ENCODE data around the gene ST7.
A peak's percentile ranks its signal among the peaks of the same experiment; 100 is the strongest.
"Not testable (repeated sequence)": the region's sequence is repeated elsewhere in the genome, so short reads cannot be mapped to it uniquely, and the experiment has no call there.

The ST7 gene

GRCh38 chr7:117010375-117011133, 57.3 kb downstream of the ST7 start:
- DNase-seq: no peak

- DNase-seq: no peak
Observed at GRCh38 chr7:117011419-117012260, 58.3 kb downstream of the ST7 start.

DNA sequence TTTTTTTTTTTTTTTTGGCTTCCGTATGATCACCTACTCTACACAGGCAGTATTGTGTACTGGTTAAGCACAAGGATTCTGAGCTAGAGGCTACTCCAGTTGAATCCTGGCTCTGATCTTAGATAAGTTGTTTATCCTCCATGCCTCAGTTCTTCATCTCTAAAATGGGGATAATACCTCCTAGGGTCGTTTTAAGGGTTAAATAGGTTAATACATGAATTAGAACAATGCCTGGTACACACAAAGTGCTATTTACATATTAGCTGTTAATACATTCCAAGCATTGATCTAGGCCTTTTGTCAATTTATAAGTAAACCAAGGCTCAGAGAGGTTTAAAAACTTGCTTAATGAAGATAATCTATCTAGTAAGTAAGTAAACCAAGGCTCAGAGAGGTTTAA, 59.0 kb downstream of the ST7 start:
- no peak for DNase-seq

- DNase-seq: peak; percentile 64
Observed at GRCh38 chr7:117012696-117013095, 59.4 kb downstream of the ST7 start.

DNA sequence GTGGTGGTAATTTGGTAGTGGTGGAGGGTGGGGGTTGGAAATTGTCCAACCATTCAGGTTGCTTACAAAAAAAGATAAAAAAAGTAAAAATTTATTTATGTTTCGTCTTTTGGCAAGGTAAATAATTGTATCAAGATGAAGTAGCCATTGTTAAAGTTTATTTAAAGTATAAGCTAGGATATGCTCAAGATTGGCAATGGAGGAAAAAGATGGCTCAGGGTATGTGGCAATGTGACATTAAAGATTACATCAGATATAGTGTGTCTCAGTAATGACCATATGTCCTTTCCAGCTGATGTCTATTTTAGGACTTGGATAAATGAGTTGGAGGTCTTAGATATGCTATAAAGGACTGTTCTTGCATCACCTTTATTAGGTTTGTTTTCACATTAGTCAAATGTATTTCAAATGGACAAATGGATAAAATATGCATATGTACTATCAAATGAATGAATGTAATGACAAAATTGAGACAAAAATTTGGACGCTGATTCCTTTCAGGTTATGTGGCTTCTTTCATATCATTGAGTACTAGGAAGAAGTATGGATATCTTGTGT, 60.9 kb downstream of the ST7 start:
- no peak for DNase-seq

DNA sequence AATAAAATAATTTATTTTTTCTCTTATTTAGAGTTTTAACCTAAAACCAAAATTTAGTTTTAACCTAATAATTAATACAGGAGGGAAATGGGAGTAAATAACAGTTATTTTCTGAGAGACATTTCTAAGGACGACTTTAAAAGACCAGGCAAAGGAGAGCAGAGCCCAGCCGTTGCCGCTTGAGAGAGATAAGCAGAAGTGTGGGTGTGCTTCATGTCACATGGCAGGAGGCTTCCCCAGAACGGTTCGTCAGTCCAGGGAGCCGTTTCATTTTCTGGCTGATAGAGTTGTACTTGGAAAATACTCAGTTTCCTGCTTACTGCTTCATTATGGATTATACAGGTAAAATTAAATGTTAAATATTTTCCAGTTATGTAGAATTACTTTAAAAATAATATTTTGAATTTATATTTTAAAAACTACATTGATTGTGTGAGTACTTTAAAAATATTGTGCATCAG, 61.4 kb downstream of the ST7 start:
- no peak for DNase-seq

DNA sequence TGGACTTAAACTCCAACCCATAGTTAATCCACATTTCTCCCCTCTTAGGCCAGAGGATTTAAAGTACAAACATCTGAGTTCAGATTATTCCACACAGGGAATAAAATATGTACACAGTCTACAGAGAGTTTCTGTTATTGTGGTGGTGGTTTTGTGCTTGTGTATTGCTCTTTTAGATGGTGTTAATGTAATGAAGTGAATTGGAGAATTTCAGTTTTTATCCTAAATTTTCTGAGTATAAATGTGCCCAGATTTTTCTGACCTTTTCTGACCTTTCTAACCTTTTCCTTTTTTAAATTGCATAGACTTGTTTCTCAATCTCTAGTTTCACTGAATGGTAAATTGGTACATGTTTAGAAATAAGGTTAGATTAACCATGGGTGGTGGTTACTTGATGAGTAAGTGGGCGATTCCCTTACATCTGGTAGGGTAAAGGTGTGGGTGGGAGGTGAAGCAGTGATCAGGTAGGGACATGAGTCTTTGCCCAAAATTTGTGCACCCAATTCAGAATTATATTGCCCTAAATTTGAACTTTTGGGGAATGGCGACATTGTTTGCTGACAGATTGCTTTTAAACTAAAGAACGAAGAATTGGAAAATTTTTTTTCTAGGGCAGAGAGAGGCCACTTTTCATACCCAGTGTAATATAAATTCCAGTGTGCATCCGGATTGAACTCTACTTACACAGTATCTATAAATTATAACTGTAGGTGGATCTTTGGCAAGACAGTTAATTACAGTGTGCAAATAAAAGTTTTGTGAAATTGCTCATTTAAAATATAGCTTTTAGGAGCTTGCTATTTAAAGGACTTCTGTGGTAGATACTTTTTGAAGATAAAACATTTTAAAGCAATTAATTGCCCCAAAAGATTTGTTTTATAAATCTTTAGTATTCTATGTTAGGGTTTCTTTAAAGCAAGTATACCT, 62.2 kb downstream of the ST7 start:
- no peak for DNase-seq

GRCh38 chr7:117017017-117017451, 63.7 kb downstream of the ST7 start:
- DNase-seq: no peak

DNA sequence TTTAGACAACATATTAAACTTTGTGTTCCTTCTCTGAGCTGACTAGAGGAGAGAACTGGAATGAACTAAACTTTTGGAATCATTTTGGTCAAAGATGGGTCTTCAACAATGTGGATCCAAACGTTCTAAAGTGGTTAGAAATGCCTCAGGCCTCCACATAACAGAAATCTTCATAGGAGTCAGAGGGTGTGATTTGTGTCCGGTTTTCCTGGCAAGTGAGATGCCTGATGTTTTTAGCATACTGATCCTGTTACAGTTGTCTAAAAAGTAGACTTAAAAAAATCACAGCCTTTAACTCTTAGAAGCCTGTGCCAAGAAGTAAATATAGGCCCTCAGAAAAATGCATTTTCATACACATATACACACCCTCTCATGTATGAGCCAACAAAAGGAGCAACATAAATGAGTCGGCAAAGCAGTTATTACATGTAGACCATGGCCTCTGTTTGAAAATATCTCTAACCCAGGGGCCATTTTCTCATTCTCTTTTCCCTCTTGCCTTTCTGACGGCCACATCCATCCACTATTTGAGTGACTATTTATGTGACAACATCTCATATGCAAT, 64.5 kb downstream of the ST7 start:
- no peak for DNase-seq

- no peak for DNase-seq
Observed at GRCh38 chr7:117018713-117019112, 65.4 kb downstream of the ST7 start.

DNA sequence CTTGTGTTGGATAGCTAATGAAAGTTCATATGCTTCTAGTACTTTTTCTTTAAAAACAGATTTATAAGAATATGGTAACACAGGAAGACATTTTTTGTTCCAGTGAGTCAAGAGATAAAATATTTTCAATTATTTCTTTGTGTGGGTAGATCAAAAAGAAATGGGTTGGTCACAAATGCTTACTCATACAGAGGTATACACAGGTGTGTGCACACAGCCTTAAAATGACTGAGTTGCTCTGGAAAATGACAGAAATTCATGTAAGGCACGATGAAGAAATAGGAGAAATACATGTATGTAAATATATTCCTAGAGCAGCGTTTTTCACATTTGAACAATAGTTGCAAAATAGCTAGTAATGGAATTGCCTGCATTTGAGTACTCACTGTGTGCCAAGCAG, 66.0 kb downstream of the ST7 start:
- DNase-seq: peak; percentile 50

- peak; percentile 98 for DNase-seq
Observed at GRCh38 chr7:117019786-117020590, 66.7 kb downstream of the ST7 start.

DNA sequence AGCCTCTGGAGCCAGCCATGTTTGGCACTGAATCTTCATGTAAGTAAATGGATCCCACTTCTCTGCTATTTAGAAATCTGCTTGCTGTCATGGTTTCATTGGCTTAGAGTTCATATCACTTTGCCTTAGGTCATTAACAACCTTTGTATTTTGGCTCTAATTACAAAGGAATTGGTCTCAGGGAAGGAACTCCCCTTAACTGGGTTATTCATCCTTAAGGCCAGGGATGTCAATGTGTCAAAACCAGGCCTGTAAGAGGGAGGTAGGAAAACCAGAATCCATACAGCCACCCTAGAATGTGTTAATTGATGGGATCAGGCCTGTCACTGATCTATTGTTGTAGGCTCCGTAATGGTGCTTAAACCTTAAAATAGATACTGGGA, 67.3 kb downstream of the ST7 start:
- DNase-seq: peak; percentile 69

GRCh38 chr7:117021366-117021765, 68.1 kb downstream of the ST7 start:
- no peak for DNase-seq

- no peak for DNase-seq
Observed at GRCh38 chr7:117021986-117022385, 68.7 kb downstream of the ST7 start.

GRCh38 chr7:117023325-117023854, 70.1 kb downstream of the ST7 start:
- no peak for DNase-seq

DNA sequence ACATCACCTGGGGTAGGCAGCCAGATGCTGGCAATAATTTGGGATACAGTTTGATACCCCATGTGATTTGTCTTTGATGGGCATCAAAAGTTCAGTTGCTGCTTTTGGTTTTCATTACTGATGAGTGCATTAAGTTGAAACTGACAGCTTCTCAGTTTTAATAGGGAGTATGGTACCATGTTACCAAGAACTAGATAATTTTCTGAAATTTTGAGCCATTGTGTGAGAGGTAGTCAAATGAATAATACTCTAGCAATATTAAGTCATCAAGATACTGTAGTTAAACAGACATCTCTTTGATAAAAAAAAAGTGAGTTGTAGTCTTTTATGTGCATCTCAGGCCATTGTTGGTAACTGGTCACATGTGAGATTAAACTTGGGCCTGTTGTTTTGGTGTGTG, 71.5 kb downstream of the ST7 start:
- DNase-seq: no peak

- DNase-seq: no peak
Observed at GRCh38 chr7:117025891-117026290, 72.6 kb downstream of the ST7 start.

GRCh38 chr7:117030346-117030745, 77.0 kb downstream of the ST7 start:
- DNase-seq: not testable (repeated sequence)

DNA sequence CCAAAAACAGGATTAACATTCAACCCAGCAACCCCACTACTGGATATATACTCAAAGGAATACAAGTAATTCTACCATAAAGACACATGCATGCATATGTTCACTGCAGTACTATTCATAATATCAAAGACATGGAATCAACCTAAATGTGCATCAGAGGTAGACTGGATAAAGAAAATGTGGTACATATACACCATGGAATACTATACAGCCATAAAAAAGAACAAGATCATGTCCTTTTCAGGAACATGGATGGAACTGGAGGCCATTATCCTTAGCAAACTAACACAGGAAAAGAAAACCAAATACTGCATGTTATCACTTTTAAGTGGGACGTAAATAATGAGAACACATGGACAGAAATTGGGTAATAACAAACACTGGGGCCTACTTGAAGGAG, 77.5 kb downstream of the ST7 start:
- DNase-seq: not testable (repeated sequence)

DNA sequence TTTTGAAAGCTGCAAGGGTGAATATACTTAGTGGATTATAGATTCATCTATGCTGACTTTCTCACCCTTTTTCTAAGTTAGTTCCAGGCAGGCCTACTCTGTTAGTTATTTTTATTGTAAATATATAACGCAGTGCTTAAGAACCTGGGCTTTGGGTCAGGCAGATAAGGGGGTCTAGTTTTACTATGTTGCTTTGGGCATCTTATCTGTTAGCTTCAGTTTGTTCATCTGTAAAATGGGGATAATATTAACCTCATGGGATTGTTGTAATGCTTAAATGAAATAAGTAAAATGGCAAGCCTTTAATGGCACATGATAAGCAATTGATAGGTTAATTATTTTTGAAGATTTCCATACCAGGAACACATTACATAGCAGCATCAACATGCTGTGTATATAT, 79.5 kb downstream of the ST7 start:
- DNase-seq: no peak

All from DMS53 (cell line).